Measurements from ENCODE around the gene CHD6.

CHD6 gene

GRCh38 chr20:41469868-41470267 lies 148.3 kb downstream of the CHD6 start:
- in situ Hi-C loops (cut with MboI; ENCODE audit: low sequenced_read_pairs): no loop called here

DNA sequence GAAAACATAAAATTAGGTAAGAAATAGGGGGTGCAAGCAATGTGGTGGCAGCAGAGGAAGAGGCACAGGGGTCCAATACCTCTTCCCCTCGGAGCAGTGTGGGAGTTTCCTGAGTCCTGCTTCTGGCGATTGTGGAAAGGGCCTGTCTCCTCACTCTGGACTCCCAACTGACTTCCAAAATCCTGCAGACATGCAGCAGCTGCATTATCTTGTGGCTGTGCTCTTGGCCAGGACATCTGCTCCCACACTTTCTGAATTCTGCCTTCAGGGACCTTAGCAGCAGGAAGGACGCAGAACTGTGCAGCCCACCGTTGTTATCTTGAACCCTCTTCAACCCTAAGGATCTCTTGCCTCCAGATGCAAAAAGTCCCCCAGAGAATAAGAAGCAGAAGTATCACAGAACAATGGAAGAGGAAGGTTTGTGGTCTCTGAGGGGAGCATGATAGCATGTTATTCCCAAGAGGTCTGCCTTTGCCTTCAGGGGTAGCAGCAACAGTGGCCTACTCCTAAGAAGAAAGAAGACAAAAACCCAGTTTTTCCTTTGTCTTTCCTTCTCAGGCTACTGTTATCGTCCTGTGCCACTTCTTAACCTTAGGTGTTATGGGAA lies 149.1 kb downstream of the CHD6 start:
- in situ Hi-C loops (cut with MboI; ENCODE audit: low sequenced_read_pairs): no loop called here

- in situ Hi-C loops (cut with MboI; ENCODE audit: low sequenced_read_pairs): no loop called here
Measured at GRCh38 chr20:41467690-41468089, 150.5 kb downstream of the CHD6 start.

- in situ Hi-C loops (cut with MboI; ENCODE audit: low sequenced_read_pairs): no loop called here
Measured at GRCh38 chr20:41467220-41467619, 151.0 kb downstream of the CHD6 start.

- in situ Hi-C loops (cut with MboI; ENCODE audit: low sequenced_read_pairs): no loop called here
Measured at GRCh38 chr20:41463567-41463966, 154.6 kb downstream of the CHD6 start.

- in situ Hi-C loops (cut with MboI; ENCODE audit: low sequenced_read_pairs): no loop called here
Measured at GRCh38 chr20:41462372-41463161, 155.6 kb downstream of the CHD6 start.

DNA sequence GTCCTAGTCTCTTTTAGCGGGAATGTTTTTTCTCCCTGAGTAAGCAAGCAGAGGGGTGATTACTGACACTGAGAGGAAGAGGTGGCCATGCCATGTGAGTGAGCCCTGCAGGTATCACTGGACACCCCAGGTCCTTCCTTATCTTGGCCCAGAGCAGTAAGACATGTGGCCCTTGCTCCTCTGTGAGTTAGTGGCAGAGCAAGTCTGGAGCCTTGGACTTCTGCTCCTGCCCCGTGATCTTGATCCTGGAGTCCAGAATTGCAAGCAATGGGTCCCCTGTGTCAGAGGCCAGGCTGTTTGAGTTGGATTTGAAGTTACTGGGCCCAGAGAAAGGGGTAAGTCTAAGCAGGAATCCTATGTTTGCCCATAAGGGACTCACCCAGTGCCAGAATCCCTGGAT lies 159.4 kb downstream of the CHD6 start:
- in situ Hi-C loops (cut with MboI; ENCODE audit: low sequenced_read_pairs): no loop called here

- in situ Hi-C loops (cut with MboI; ENCODE audit: low sequenced_read_pairs): no loop called here
Measured at GRCh38 chr20:41457173-41457857, 160.9 kb downstream of the CHD6 start.

DNA sequence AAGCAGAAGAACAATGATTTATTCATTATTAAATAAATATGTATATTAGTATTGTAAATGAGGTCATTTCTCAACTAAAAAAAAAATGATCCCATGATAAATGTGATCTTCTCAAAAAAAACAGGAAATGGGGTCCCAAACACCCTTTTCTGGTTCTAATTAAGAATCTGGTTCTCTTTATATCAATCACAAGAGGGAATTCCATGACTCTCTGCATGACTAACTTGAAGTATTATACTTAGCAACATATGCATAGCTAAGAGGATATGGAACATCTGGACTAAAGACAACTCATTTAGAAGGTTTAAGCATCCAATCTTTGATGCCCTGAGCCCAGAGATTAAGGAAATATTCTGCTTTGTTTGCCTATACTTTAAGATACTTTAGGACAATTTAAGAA lies 161.8 kb downstream of the CHD6 start:
- in situ Hi-C loops (cut with MboI; ENCODE audit: low sequenced_read_pairs): no loop called here

GRCh38 chr20:41454250-41454649 lies 163.9 kb downstream of the CHD6 start:
- in situ Hi-C loops (cut with MboI; ENCODE audit: low sequenced_read_pairs): no loop called here

GRCh38 chr20:41453010-41453950 lies 164.9 kb downstream of the CHD6 start:
- in situ Hi-C loops (cut with MboI; ENCODE audit: low sequenced_read_pairs): no loop called here

DNA sequence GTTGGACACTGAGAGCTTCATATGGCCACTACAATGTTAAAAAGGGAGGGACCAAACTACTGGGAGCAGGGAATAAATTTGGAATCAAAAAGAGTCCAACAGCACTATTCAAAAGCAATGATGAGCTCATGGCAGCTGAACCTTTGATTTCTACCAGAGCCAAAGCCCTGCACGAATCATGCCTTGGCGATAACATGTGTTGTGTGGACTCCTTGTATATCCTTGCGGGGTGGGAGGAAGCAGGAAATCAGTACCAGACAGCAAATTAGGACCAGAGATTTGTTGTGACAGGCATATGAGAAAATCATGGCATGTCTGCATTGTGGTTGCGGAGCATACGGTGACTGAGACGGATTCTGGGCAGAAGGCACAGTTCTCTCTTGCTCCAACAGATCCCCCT lies 166.0 kb downstream of the CHD6 start:
- in situ Hi-C loops (cut with MboI; ENCODE audit: low sequenced_read_pairs): no loop called here

DNA sequence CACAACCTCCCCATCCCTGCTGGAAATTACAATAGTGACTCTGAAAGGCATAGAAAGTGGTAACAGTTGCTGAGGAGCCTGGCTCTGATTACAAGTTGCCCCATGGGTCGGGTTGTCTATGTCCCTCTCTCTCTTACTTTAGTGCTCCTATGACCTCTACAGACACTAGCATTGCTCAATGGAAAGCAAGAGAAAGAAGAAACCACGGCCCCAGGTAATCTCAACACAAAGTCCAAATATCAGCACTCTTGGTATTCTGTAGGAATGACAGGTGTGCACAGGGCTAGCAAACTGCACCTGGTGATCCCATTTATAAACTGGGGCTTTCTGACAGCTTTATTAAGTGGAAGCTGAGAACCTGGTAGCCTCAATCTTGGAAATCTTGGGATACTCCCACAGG lies 171.2 kb downstream of the CHD6 start:
- in situ Hi-C loops (cut with MboI; ENCODE audit: low sequenced_read_pairs): no loop called here

DNA sequence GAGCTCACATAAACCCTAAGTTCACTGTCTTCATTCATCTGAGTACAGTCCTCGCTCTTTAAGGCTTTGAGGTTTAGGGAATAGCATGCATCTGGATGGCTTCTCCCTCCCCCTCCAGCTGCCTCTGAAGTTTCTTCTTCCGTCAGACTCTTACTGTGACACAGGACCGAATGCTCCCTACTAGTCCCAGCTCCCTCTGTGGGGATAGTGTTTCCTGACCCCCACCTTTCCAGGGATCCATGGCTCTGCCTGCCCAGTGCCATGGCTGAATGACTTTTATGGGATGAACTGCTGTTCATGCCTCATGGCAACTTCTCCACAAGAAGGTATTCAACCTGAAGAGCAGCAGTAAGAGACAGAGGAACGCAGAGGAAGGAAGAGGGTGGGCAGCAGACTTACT lies 171.7 kb downstream of the CHD6 start:
- in situ Hi-C loops (cut with MboI; ENCODE audit: low sequenced_read_pairs): no loop called here

- in situ Hi-C loops (cut with MboI; ENCODE audit: low sequenced_read_pairs): no loop called here
Measured at GRCh38 chr20:41444821-41445220, 173.4 kb downstream of the CHD6 start.

GRCh38 chr20:41443691-41444090 lies 174.5 kb downstream of the CHD6 start:
- in situ Hi-C loops (cut with MboI; ENCODE audit: low sequenced_read_pairs): no loop called here

- in situ Hi-C loops (cut with MboI; ENCODE audit: low sequenced_read_pairs): no loop called here
Measured at GRCh38 chr20:41440882-41441281, 177.3 kb downstream of the CHD6 start.

- in situ Hi-C loops (cut with MboI; ENCODE audit: low sequenced_read_pairs): no loop called here
Measured at GRCh38 chr20:41437836-41438235, 180.3 kb downstream of the CHD6 start.

- in situ Hi-C loops (cut with MboI; ENCODE audit: low sequenced_read_pairs): no loop called here
Measured at GRCh38 chr20:41436679-41437078, 181.5 kb downstream of the CHD6 start.

- in situ Hi-C loops (cut with MboI; ENCODE audit: low sequenced_read_pairs): no loop called here
Measured at GRCh38 chr20:41433203-41433602, 185.0 kb downstream of the CHD6 start.

DNA sequence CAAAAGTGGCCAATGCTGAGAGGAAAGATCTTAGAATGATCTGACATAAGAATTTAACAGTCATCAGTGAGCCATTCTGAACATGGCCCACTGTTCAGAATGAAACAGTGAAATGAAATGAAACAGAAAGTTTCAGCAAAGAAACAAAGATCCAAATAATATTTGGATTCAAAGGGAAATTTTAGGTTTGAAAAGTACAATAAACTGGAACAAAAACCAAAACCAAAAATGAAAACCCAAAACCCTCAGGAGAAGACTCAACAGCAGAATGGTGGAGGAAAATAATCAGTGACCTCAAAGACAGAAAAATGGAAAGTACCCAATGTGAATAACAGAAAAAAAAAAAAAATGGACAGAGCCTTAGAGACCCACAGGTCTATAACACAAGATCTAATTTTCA lies 185.4 kb downstream of the CHD6 start:
- in situ Hi-C loops (cut with MboI; ENCODE audit: low sequenced_read_pairs): no loop called here

Data from HL-60/S4 (cell line).